Stimulated activated CD8-positive, alpha-beta memory T cell treated with anti-CD3 and anti-CD28 coated beads, Interleukin-12 subunit alpha, Interleukin-12 subunit beta, amount 100 ng/mL, for 24 hours (primary cell): ENCODE results near the gene TNFSF9.
"Not testable (repeated sequence)": the region's sequence is repeated elsewhere in the genome, so short reads cannot be mapped to it uniquely, and the experiment has no call there.

Experiments used
- DNase-seq: peaks from one replicate; pipeline ENCODE4 v3.0.0-alpha.2; 2020; ENCODE audit errors: extremely low read depth

Gene TNFSF9

DNA sequence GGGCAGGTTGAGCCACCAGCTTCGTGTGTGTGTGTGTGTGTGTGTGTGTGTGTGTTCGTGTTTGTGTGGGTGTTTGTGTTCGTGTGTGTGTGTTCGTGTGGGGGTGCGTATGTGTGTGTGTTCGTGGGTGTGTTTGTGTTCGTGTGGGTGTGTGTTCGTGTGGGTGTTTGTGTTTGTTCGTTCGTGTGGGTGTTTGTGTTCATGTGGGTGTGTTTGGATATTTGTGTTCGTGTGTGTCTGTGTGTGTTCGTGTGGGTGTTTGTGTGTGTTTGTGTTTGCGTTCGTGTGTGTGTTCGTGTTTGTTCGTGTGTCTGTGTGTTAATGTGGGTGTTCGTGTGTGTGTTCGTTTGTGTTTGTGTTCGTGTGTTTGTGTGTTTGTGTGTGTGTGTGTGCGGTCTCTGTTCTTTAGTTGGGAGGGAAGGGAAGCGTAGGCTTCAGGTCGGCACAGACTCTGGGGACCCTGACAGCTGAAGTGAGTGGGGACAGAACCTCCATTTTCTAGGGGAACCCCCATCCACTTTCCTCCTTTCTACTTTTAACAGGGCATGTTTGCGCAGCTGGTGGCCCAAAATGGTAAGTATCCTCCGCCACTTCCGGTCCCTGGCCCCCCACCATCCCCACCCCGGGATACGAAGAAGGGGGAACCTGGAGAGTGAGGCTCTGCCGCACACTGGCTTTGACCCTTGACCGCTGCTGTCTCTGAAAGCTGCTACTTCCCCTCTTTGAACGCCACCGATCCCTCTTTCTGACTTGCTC, 1.6 kb downstream of the TNFSF9 start:
- DNase-seq: no peak

DNA sequence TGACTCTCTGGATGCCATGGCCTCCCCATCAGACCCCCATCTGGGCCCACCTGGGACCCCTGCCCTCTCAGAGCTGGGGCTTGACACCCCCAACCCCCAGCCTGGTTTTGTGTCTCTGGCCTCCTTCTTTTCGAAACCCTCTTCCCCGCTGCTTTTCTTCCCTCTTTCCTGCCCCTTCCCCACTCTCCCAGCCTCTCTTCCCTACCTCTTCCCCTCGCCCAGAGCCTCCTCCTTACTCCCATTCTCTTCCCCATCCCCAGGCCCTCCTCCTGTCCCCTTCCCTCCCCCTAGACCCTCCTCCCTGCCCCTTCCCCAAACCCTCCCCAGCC, 2.1 kb downstream of the TNFSF9 start:
- no peak for DNase-seq

DNA sequence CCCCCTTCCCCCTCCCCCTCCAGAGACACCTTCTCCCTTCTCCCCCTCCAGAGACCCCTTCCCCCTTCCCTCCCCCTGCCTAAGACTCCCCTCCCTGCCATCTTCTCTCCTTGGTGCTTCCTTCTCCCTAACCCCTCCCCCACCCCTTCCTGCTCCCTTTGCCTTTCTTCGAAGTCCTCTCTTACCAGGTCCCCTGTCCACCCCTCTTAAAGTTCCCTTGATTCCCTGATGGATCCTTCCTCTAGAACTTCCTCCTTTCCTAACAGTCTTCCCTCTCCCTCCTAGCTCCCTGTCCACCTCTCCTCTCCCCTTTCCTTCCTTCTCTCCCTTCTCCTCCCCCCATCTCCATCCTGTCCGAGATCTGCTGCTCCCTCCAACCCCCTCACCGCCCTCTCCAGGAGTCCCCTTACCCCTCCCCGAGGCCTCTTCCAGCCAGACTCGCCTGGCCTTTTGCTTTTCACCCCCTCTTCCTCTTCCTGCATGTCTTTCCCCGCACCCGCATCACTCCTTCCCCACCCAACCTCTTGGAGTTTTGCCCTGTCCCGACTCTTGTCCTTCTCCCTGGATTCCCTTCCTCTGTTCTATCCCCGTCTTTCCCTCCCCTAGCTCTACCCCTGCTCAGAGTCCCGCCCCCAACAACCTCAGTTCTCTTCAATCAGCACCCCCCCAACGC, 3.1 kb downstream of the TNFSF9 start:
- no peak for DNase-seq

GRCh38 chr19:6534451-6535093, 3.7 kb downstream of the TNFSF9 start:
- no peak for DNase-seq

GRCh38 chr19:6535558-6536137, 4.8 kb downstream of the TNFSF9 start:
- no peak for DNase-seq

GRCh38 chr19:6539514-6539913, 8.7 kb downstream of the TNFSF9 start:
- DNase-seq: no peak

GRCh38 chr19:6540918-6541689, 10.3 kb downstream of the TNFSF9 start:
- DNase-seq: no peak

- DNase-seq: no peak
Observed at GRCh38 chr19:6543866-6544347, 13.1 kb downstream of the TNFSF9 start.

DNA sequence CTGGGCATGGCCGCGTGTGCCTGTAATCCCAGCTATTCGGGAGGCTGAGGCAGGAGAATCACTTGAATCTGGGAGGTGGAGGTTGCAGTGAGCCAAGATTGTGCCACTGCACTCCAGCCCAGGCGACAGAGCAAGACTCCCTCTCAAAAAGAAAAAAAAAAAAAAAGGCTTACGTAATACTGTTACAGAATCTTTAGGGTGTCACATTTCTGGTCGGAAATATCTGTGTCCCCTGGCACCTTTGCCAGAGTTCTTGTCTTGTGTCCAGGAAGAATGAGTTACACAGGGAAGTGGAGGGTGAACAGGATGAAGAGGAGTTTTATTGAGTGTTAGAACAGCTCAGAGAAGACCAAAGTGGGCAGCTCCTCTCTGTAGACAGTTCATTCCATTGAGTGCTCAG, 19.9 kb downstream of the TNFSF9 start:
- not testable (repeated sequence) for DNase-seq

DNA sequence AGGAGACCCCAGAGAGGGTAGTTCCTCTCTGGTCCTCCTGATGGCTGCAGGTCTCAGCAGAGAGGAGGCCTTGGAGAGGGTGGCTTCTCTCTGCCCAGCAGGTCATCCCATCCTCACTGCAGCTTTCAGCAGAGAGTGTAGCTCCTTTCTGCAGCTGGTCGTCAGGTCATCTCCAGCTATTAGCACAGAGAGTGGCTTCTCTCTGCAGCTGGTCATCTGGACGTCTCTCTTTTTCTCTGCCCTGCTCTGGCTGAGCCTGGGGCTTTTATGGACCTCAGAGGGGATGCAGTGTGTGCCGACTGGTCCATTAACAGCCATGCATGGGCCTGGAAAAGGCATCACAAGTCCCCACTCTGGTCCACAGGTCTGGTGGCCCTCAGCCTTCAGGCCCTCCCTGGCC, 20.3 kb downstream of the TNFSF9 start:
- DNase-seq: no peak

- peak; percentile 32 for DNase-seq
Observed at GRCh38 chr19:6551607-6552450, 21.0 kb downstream of the TNFSF9 start.

DNA sequence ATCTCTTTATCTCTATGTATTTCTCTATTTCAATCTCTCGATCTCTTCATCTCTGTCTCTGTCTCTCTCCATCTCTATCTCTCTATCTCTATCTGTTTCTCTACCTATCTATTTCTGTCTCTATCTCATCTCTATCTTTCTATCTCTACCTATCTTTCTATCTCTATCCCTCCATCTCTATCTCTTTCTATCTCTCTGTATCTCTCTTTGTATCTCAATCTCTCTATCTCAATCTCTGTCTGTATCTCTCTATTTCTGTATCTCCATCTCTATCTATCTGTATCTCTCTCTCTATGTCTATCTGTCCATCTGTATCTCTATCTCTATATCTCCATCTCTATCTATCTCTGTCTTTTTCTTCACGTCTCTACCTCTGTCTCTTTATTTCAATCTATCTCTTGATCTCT, 25.2 kb downstream of the TNFSF9 start:
- DNase-seq: no peak

DNA sequence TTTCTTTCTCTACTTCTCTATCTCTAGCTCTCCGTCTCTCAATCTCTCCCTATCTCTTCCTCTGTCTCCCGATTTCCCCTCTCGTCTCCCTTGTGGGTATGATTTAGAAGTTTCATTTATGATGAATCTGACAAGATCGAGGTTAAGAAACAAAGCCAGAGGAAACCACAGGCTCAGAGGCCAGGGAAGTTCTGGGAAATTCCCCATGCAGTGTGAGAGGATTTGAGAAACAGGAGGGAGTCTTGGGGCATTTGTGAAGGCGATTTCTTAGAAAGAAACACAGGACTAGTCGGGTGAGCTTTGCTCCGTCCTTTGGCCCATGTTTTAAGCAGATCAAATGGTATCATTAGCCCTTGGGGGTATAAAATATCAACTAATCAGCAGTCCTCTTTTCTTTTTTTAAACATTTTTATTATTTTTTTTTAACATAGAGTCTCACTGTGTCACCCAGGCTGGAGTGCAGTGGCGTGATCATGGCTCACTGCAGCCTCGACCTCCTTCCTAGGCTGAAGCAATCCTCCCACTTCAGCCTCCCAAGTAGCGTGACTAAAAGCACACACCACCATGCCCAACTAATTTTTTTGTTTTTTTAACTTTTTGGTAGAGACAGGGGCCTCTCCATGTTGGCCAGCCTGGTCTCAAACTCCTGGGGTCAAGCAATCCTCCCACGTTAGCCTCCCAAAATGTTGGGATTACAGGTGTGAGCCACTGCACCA, 25.8 kb downstream of the TNFSF9 start:
- DNase-seq: no peak

- not testable (repeated sequence) for DNase-seq
Observed at GRCh38 chr19:6562437-6562836, 31.6 kb downstream of the TNFSF9 start.

- DNase-seq: no peak
Observed at GRCh38 chr19:6564393-6564792, 33.6 kb downstream of the TNFSF9 start.

DNA sequence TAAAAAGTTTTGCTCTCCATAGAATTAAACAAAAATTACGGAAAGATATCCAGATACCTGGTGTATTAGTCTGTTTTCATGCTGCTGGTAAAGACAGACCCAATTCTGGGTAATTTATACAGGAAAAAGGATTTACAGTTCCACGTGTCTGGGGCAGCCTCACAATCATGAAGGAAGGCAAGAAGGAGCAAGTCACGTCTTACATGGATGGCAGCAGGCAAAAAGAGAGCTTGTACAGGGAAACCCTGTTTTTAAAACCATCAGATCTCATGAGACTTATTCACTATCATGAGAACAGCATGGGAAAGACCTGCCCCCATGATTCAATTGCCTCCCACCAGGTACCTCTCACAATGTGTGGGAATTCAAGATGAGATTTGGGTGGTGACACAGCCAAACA, 35.9 kb downstream of the TNFSF9 start:
- DNase-seq: not testable (repeated sequence)

DNA sequence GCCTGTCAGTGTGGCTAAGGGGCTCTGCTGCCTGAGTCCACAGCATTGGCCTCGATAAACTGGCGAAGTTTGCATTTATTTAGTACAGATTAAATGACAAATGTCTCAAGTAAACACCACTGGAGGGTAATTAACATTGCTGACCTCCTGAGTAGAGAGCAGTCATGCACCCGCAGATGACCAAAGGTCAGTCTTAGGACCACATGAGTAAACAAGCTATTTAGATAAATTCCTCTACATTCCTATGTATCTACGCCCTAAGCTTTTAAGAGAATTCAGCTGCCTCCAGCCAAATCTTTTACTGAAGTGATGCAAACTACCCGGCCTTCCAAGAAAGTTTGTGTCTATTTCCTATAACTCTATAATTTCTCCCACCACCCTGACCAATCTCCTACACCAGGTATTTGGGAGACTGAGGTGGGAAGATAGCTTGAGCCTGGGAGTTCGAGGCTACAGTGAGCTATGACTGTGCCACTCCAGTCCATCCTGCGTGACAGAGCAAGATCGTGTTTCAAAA, 37.2 kb downstream of the TNFSF9 start:
- no peak for DNase-seq

DNA sequence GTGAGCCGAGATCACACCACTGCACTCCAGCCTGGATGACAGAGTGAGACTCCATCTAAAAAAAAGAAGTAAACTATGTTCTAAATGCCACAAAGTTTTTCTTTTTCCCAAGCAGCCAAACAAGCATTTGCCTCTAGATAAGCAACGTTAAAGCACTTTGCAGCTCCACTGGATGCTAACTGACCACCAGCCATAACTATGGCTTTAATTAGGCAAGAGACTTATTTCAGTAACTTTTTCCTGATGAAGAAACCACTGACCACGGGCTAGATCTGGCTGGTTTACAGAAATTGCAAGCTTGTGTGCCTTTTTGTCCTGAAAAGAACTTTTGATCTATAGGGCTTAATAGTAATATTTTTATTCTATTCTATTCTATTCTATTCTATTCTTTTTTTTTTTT, 38.0 kb downstream of the TNFSF9 start:
- DNase-seq: no peak

DNA sequence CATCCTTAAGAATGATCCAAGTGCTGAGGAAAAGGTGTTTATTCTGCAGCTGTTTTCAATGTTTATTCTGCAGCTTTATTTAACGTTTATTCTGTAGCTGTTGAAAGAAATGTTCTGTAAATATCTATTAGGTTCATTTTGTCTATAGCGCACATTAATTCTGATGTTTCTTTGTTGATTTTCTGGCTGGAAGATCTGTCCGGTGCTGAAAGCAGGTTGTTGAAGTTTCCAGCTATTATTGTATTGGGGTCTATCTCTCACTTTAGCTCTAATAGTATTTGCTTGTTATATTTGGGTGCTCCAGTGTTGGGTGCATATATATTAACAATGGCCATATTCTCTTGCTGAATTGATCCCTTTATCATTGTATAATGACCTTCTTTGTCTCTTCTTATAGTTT, 39.9 kb downstream of the TNFSF9 start:
- no peak for DNase-seq

DNA sequence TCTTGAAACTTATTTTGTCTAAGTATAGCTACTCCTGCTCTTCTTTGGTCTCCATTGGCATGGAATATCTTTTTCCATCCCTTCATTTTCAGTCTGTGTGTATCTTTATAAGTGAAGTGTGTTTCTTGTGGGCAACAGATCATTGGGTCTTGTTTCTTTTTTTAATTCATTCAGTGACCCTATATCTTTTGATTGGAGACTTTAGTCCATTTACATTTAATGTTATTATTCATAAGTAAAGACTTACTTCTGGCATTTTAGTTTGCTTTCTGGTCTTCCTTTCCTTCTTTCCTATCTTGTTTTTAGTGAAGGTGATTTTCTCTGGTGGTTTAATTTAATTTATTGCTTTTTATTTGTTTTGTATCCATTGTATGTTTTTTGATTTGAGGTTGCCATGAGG, 40.3 kb downstream of the TNFSF9 start:
- no peak for DNase-seq
